ENCODE measurements around the gene C3orf18.

DNA sequence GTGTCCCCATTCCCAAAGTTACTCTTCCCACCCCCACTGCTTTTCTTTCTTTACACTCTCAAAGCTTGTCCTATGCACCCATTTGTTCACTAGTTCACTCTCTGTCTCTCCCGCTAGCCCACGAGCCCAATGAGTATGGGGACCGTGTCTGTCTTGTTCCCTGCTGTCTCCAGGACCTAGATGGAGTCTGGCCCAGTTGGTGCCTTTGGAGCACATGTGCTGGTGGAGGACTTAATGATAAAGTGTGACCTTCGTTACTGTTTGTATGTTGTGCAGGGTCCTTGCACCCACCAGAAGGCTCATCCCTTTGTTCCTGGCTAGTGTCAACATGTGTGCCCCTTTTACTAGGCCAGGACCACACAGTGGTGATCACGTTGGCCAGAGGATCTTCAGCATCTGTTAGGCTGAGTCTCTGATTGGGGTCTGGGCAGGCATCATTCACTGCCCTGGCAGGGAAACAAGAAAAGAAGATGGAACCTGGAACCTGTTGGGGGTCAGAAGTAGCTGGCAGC lies 36.6 kb upstream of the C3orf18 start:
- TF ChIP-seq, protein P1, sequence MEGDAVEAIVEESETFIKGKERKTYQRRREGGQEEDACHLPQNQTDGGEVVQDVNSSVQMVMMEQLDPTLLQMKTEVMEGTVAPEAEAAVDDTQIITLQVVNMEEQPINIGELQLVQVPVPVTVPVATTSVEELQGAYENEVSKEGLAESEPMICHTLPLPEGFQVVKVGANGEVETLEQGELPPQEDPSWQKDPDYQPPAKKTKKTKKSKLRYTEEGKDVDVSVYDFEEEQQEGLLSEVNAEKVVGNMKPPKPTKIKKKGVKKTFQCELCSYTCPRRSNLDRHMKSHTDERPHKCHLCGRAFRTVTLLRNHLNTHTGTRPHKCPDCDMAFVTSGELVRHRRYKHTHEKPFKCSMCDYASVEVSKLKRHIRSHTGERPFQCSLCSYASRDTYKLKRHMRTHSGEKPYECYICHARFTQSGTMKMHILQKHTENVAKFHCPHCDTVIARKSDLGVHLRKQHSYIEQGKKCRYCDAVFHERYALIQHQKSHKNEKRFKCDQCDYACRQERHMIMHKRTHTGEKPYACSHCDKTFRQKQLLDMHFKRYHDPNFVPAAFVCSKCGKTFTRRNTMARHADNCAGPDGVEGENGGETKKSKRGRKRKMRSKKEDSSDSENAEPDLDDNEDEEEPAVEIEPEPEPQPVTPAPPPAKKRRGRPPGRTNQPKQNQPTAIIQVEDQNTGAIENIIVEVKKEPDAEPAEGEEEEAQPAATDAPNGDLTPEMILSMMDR (IDR thresholded peaks at IDR 0.05): no peak
- TF ChIP-seq POLR2A (IDR thresholded peaks at IDR 0.05): no peak

All from testis (tissue), 2 donors.